ENCODE results near the gene PCDHAC2.

The PCDHAC2 gene

GRCh38 chr5:140969880-140970279, 3.6 kb downstream of the PCDHAC2 start:
- ATAC-seq: no peak

GRCh38 chr5:140973550-140973949, 7.3 kb downstream of the PCDHAC2 start:
- H3K27ac Mint-ChIP-seq: no peak overlapping the region
- no peak for DNase-seq (ENCODE audit: low spot score in 2 of 2)
- no peak overlapping the region for H3K4me3 Mint-ChIP-seq
- ATAC-seq: no peak
- H3K9me3 Mint-ChIP-seq: no peaks in the 10 kb centered on the region
- no peaks in the 10 kb centered on the region for H3K4me1 Mint-ChIP-seq
- H3K36me3 Mint-ChIP-seq: no peaks in the 10 kb centered on the region

More at GRCh38 chr5:140969880-140970279, 3.6 kb downstream of the PCDHAC2 start:
- Mint-ChIP-seq H3K4me3 (no peak overlapping the region), H3K9me3 (no peaks in the 10 kb centered on the region), H3K36me3 (no peaks in the 10 kb centered on the region), H3K4me1 (no peaks in the 10 kb centered on the region), H3K27ac (no peak overlapping the region)
- no peak for DNase-seq (ENCODE audit: low spot score in 2 of 2)

- no peak for ATAC-seq
- no peak overlapping the region for H3K4me3 Mint-ChIP-seq
- no peaks in the 10 kb centered on the region for H3K36me3 Mint-ChIP-seq
- no peak for DNase-seq (ENCODE audit: low spot score in 2 of 2)
- H3K27ac Mint-ChIP-seq: no peak overlapping the region
- no peaks in the 10 kb centered on the region for H3K4me1 Mint-ChIP-seq
- H3K9me3 Mint-ChIP-seq: no peaks in the 10 kb centered on the region
These were observed 10.7 kb downstream of the PCDHAC2 start for GRCh38 chr5:140977003-140977402.

- no peaks in the 10 kb centered on the region for H3K4me1 Mint-ChIP-seq
- H3K27ac Mint-ChIP-seq: no peak overlapping the region
- no peaks in the 10 kb centered on the region for H3K9me3 Mint-ChIP-seq
- no peak for ATAC-seq
- H3K4me3 Mint-ChIP-seq: no peak overlapping the region
- DNase-seq (ENCODE audit: low spot score in 2 of 2): no peak
- no peaks in the 10 kb centered on the region for H3K36me3 Mint-ChIP-seq
These were observed 12.0 kb downstream of the PCDHAC2 start for GRCh38 chr5:140978260-140978659.

GRCh38 chr5:140978983-140979382, 12.7 kb downstream of the PCDHAC2 start:
- H3K4me3 Mint-ChIP-seq: no peak overlapping the region
- DNase-seq (ENCODE audit: low spot score in 2 of 2) (no peak), ATAC-seq (no peak)
- H3K27ac Mint-ChIP-seq: no peak overlapping the region
- H3K4me1 Mint-ChIP-seq: no peaks in the 10 kb centered on the region
- H3K36me3 Mint-ChIP-seq: no peaks in the 10 kb centered on the region
- no peaks in the 10 kb centered on the region for H3K9me3 Mint-ChIP-seq

- H3K4me3 Mint-ChIP-seq: no peak overlapping the region
- no peak overlapping the region for H3K27ac Mint-ChIP-seq
- no peaks in the 10 kb centered on the region for H3K9me3 Mint-ChIP-seq
- H3K36me3 Mint-ChIP-seq: no peaks in the 10 kb centered on the region
- no peak for ATAC-seq
- H3K4me1 Mint-ChIP-seq: no peaks in the 10 kb centered on the region
- DNase-seq (ENCODE audit: low spot score in 2 of 2): no peak
These were observed 15.9 kb downstream of the PCDHAC2 start for GRCh38 chr5:140982083-140982716.

- H3K4me1 Mint-ChIP-seq: no peaks in the 10 kb centered on the region
- H3K9me3 Mint-ChIP-seq: no peaks in the 10 kb centered on the region
- H3K36me3 Mint-ChIP-seq: no peaks in the 10 kb centered on the region
- H3K4me3 Mint-ChIP-seq: no peak overlapping the region
- H3K27ac Mint-ChIP-seq: no peak overlapping the region
- ATAC-seq (no peak), DNase-seq (ENCODE audit: low spot score in 2 of 2) (no peak)
These were observed 19.8 kb downstream of the PCDHAC2 start for GRCh38 chr5:140986117-140986521.

- ATAC-seq: no peak
These were observed 21.8 kb downstream of the PCDHAC2 start for GRCh38 chr5:140988100-140988499.

GRCh38 chr5:140988608-140989007, 22.3 kb downstream of the PCDHAC2 start:
- Mint-ChIP-seq H3K9me3 (no peaks in the 10 kb centered on the region), H3K36me3 (no peaks in the 10 kb centered on the region), H3K4me1 (no peaks in the 10 kb centered on the region), H3K27ac (no peak overlapping the region), H3K4me3 (no peak overlapping the region)
- no peak for DNase-seq (ENCODE audit: low spot score in 2 of 2)
- ATAC-seq: no peak

More at GRCh38 chr5:140988100-140988499, 21.8 kb downstream of the PCDHAC2 start:
- Mint-ChIP-seq H3K36me3 (no peaks in the 10 kb centered on the region), H3K27ac (no peak overlapping the region), H3K4me1 (no peaks in the 10 kb centered on the region), H3K4me3 (no peak overlapping the region), H3K9me3 (no peaks in the 10 kb centered on the region)
- no peak for DNase-seq (ENCODE audit: low spot score in 2 of 2)

- DNase-seq (ENCODE audit: low spot score in 2 of 2) (no peak), ATAC-seq (no peak)
- Mint-ChIP-seq H3K9me3 (no peaks in the 10 kb centered on the region), H3K27ac (no peak overlapping the region), H3K4me1 (no peaks in the 10 kb centered on the region), H3K4me3 (no peak overlapping the region), H3K36me3 (no peaks in the 10 kb centered on the region)
These were observed 23.2 kb downstream of the PCDHAC2 start for GRCh38 chr5:140989254-140990020.

GRCh38 chr5:140992828-140993227, 26.6 kb downstream of the PCDHAC2 start:
- DNase-seq (ENCODE audit: low spot score in 2 of 2) (no peak), ATAC-seq (no peak)
- Mint-ChIP-seq H3K9me3 (no peaks in the 10 kb centered on the region), H3K27ac (no peak overlapping the region), H3K4me3 (no peak overlapping the region), H3K4me1 (no peaks in the 10 kb centered on the region), H3K36me3 (no peaks in the 10 kb centered on the region)

- Mint-ChIP-seq H3K36me3 (no peaks in the 10 kb centered on the region), H3K4me1 (no peaks in the 10 kb centered on the region), H3K9me3 (no peaks in the 10 kb centered on the region), H3K4me3 (no peak overlapping the region), H3K27ac (no peak overlapping the region)
- DNase-seq (ENCODE audit: low spot score in 2 of 2) (no peak), ATAC-seq (no peak)
These were observed 29.8 kb downstream of the PCDHAC2 start for GRCh38 chr5:140996060-140996459.

GRCh38 chr5:140998921-140999410, 32.7 kb downstream of the PCDHAC2 start:
- no peak for DNase-seq (ENCODE audit: low spot score in 2 of 2)
- Mint-ChIP-seq H3K4me1 (peaks cover 8% of the 10 kb centered on the region), H3K4me3 (no peak overlapping the region), H3K27ac (no peak overlapping the region), H3K36me3 (no peaks in the 10 kb centered on the region), H3K9me3 (no peaks in the 10 kb centered on the region)
- ATAC-seq: no peak

- no peaks in the 10 kb centered on the region for H3K9me3 Mint-ChIP-seq
- no peak overlapping the region for H3K27ac Mint-ChIP-seq
- ATAC-seq (no peak), DNase-seq (ENCODE audit: low spot score in 2 of 2) (no peak)
- H3K4me3 Mint-ChIP-seq: no peak overlapping the region
- peaks cover 8% of the 10 kb centered on the region for H3K4me1 Mint-ChIP-seq
- no peaks in the 10 kb centered on the region for H3K36me3 Mint-ChIP-seq
These were observed 35.2 kb downstream of the PCDHAC2 start for GRCh38 chr5:141001446-141001843.

- no peak for DNase-seq (ENCODE audit: low spot score in 2 of 2)
- H3K4me3 Mint-ChIP-seq: no peak overlapping the region
- H3K27ac Mint-ChIP-seq: no peak overlapping the region
- H3K36me3 Mint-ChIP-seq: no peaks in the 10 kb centered on the region
- peaks cover 8% of the 10 kb centered on the region for H3K4me1 Mint-ChIP-seq
- no peaks in the 10 kb centered on the region for H3K9me3 Mint-ChIP-seq
- ATAC-seq: no peak
These were observed 35.7 kb downstream of the PCDHAC2 start for GRCh38 chr5:141001844-141002604.

Measured in stimulated activated effector memory CD8-positive, alpha-beta T cell treated with anti-CD3 and anti-CD28 coated beads, Interleukin-12 subunit alpha, Interleukin-12 subunit beta, amount 100 ng/mL, for 72 hours (primary cell).